IPS-20b (cell line): ENCODE measurements around the gene ZFP64.

Source experiments
- H3K27ac ChIP-seq: one replicate; pipeline ENCODE4 v1.5.1; 2013; ENCODE audit warnings: low read length
- H3K27me3 ChIP-seq: 2 replicates; pipeline ENCODE4 v1.6.1; 2013; ENCODE audit warnings: mild to moderate bottlenecking, low read length, inconsistent platforms; ENCODE audit not compliant: insufficient read depth
- H3K36me3 ChIP-seq: 2 replicates; pipeline ENCODE4 v1.6.1; 2013; ENCODE audit warnings: low read depth, mild to moderate bottlenecking, inconsistent platforms, low read length, moderate library complexity; ENCODE audit not compliant: insufficient read depth
- H3K4me1 ChIP-seq: 2 replicates; pipeline ENCODE4 v1.6.1; 2013; ENCODE audit warnings: mild to moderate bottlenecking, control low read depth, inconsistent platforms, low read length, moderate library complexity; ENCODE audit not compliant: insufficient read depth
- H3K4me3 ChIP-seq: 2 replicates; pipeline ENCODE4 v1.5.1; 2013; ENCODE audit warnings: mild to moderate bottlenecking, low read length, inconsistent platforms
- H3K9ac ChIP-seq: 2 replicates; pipeline ENCODE4 v1.6.1; 2013; ENCODE audit warnings: low read depth, mild to moderate bottlenecking, inconsistent platforms, low read length, moderate library complexity
- H3K9me3 ChIP-seq: 2 replicates; pipeline ENCODE4 v1.6.1; 2013; ENCODE audit warnings: mild to moderate bottlenecking, low read depth, low read length, inconsistent platforms; ENCODE audit not compliant: insufficient read depth

ZFP64 gene

DNA sequence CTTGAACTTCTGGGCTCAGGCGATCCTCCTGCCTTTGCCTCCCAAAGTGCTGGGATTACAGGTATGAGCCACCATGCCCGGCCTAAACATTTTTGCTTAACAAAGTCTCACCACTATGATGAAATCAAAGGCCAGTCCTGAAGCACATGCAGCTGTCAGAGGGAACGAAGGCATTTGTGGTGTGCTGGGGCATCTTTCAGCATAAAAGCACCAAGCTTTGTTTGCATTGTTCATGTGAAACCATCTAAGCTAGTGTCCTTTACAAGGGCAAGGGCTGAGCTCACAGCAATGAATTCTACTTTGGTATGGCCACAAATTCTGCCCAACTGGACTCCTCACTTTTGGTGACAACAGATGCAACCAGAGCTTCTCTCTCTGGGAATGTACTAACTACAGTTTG, 66.8 kb downstream of the ZFP64 start:
- no peaks in the 10 kb centered on the region for H3K4me1 ChIP-seq
- H3K27me3 ChIP-seq, result no peaks in the 10 kb centered on the region
- no peak overlapping the region for H3K27ac ChIP-seq
- no peak overlapping the region for H3K4me3 ChIP-seq
- H3K9me3 ChIP-seq, result no peaks in the 10 kb centered on the region
- H3K9ac ChIP-seq, result no peak overlapping the region
- H3K36me3 ChIP-seq, result no peaks in the 10 kb centered on the region

DNA sequence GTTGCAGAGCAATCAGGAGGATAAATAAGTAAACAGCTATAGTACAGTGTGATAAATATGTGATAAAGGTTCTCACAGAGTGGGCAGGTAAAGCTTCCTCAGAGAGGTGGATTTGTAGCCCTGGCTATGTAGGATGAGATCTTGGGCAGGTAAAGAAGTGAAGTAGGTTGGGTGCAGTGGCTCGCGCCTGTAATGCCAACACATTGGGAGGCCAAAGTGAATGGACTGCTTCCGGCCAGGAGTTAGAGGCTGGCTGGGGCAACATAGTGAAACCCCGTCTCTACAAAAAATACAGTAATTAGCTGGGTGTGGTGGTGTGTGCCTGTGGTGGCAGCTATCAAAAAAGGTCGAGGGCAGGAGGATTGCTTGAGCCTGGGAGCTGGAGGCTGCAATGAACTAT, 72.9 kb downstream of the ZFP64 start:
- Histone ChIP-seq H3K27me3 (no peaks in the 10 kb centered on the region), H3K9ac (no peak overlapping the region), H3K9me3 (no peaks in the 10 kb centered on the region; the same call in 1 of the 2 replicates), H3K4me1 (no peaks in the 10 kb centered on the region), H3K4me3 (no peak overlapping the region), H3K36me3 (no peaks in the 10 kb centered on the region), H3K27ac (no peak overlapping the region)

DNA sequence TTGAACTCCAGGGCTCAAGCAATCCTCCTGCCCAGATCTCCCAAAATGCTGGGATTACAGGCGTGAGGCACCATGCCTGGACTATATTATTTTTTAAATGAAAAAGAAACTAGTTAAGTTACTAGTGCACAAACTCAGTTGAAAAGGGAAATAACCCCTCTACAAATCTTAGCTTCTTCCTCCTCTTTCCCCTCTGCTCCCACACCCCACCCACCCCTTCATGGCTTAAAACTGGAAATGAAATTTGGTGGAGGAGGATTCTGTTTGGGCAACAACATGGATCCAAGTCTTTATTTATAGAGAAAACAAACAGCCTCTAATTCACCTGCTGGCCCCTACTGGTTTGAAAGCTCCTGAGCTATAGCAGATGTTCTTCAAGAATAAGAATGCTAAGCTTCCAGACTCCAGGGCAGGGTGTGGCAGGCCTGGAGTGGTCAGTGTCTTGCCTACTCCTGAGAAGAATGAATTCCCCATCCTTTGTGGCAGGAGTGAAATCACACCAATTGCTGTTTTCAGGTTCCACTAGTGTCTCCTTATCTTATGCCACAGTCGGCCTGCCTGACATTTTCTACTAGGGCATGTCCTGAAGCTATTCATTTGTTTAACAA, 73.5 kb downstream of the ZFP64 start:
- H3K27me3 ChIP-seq, result no peaks in the 10 kb centered on the region
- no peak overlapping the region for H3K27ac ChIP-seq
- H3K9me3 ChIP-seq, result no peaks in the 10 kb centered on the region; the same call in 1 of the 2 replicates
- no peak overlapping the region for H3K4me3 ChIP-seq
- no peak overlapping the region for H3K9ac ChIP-seq
- H3K4me1 ChIP-seq, result no peaks in the 10 kb centered on the region
- no peaks in the 10 kb centered on the region for H3K36me3 ChIP-seq

DNA sequence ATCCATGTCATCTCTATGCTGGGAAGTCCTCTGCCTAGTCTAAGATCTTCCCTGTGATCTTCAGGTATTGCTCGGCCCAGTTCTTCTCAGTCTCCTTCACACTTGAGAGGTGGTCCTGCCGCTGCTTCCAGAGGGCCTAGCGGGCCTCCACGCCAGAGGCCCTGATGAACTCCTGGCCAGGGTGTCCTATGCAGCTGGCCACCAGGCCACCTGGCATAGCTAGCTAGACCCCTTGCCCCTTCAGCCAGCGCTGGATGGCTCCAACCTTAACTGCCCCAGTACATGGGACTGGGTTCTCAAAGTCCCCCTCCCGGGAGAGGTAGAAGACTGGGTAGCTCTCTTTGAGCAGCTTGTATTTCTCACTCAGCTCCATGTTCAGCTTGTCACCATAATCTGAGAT, 81.1 kb downstream of the ZFP64 start:
- Histone ChIP-seq H3K27me3 (peaks cover 30% of the 10 kb centered on the region), H3K4me1 (no peaks in the 10 kb centered on the region; the same call in 1 of the 2 replicates), H3K27ac (no peak overlapping the region), H3K36me3 (no peaks in the 10 kb centered on the region), H3K9me3 (no peaks in the 10 kb centered on the region), H3K4me3 (no peak overlapping the region), H3K9ac (no peak overlapping the region)

DNA sequence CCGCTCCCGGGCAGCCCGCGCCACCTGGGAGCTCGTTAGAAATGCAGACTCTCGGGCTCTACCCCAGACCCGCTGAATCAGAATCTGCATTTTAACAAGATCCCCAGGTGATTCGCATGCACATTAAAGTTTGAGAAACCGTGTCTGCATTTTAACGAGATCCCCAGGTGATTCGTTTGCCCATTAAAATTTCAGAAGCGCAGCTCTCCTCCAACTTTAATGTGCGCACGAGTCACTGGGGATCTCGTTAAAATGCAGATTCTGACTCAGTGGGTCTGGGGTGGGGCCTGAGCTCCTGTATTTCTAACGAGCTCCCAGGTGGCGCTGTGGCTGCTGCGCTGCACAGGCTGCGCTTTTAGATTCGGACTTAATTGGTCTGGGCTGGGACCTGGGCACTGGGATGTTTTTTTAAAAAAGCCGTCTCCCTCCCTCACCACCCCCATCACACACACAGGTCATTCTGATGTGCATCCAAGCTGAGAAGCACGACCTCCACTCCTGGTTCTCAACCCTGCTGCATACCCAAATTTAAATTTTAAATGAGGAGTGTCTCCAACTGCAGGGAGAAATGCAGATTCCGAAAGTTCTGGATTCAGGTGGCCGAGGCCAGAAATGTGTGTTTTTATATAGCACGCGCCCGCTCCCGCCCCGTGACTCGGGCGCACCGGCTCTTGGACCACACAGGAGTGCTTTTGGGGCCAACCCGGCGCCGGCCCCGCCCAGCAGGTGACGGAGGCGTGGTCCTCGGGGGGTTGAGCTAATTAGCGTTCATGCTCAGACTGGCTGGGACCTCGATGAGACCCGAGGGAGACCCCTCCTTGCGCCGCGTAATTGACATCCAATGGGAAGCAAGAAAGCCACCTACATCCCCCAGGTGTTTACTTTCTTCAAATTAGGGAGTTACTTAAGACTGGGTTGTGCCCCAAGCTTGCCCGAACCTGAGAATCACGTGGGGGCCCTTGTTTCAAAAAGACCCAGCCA, 85.8 kb downstream of the ZFP64 start:
- Histone ChIP-seq H3K4me1 (peaks cover 8% of the 10 kb centered on the region; the same call in 1 of the 2 replicates), H3K9ac (peak overlapping the region; percentile 85), H3K27me3 (peaks cover 77% of the 10 kb centered on the region), H3K9me3 (no peaks in the 10 kb centered on the region), H3K27ac (no peak overlapping the region), H3K4me3 (peak overlapping the region; percentile 84), H3K36me3 (no peaks in the 10 kb centered on the region)

DNA sequence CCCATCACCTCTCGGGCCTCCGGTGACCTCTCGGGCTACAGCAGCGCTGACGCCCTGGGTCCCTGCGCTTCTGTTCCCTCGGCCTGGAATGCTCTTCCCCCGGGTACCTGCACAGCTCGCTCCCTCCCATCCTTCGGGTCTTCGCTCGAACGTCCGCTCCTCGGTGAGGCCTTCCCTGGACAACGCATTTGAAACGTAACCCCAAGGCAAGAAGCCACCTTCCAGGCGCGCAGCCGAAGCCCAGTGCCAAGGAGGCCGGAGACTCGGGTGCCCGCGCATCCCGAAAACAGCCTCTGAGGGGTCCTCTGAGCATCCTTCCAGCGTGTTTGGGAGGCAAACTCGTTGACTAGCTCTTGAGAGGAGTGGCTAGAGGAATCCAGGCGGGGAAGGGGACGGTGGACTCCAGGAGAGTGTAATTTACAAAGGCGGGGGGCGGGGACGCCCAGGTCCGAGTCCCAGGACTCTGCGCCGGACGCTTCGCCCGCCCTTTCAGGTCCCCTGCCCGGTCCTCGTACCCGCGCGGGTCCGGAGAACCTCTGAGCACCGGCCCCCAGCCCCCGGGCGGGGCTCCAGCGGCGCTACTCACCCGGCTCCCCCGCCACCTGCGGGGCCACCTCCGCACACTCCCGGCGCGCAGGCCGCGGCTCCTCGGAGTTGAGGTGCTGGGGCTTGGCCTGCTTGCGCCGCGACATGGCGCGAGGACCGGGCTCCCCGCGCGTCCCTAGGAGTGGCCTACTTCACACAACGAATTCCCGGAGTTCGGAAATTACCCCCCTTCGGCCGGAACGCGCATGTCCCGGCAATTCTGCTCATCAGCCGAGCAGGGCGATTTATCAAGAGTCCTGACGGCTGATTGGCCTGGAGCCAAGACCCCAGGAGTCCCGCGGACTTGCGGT, 86.8 kb downstream of the ZFP64 start:
- Histone ChIP-seq H3K4me3 (peak overlapping the region; percentile 84), H3K27me3 (peaks cover 85% of the 10 kb centered on the region), H3K27ac (no peak overlapping the region)

DNA sequence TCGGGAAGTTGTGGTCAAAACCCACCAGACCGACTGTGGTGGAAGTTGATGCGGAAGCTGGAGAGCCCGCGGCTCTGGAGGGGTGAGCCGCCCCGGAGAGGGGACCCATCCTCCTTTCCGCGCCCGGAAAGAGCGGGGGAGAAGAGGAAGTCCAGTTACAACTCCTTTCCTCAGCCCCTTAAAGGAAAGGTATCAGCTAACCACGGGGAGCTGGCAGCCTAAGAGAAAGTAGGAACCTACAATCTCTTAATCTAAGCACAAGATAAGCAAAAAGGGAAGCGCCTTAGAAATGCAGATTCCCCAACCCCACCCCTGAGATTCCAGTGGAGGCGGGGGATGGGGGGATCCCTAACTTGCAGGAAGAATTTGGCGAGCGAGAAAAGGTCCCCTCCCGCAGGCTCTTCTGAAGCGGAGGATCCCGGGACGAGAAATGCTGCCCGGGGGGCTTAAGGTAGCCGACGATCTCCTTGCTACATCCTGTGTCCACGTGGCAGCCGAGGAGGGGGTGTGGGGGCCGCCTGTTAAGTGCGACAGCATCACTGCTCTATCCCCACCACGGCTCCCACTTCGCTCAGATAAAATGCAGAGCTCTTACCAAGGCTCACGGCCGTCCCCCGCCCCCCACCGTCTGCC, 87.5 kb downstream of the ZFP64 start:
- peak overlapping the region; percentile 84 for H3K4me3 ChIP-seq
- H3K27me3 ChIP-seq, result peaks cover 93% of the 10 kb centered on the region
- no peaks in the 10 kb centered on the region for H3K9me3 ChIP-seq
- no peak overlapping the region for H3K27ac ChIP-seq
- peak overlapping the region; percentile 57; the same call in 1 of the 2 replicates for H3K9ac ChIP-seq
- no peaks in the 10 kb centered on the region for H3K36me3 ChIP-seq
- H3K4me1 ChIP-seq, result peaks cover 8% of the 10 kb centered on the region; the same call in 1 of the 2 replicates

More for the DNA sequence above, 86.8 kb downstream of the ZFP64 start:
- Histone ChIP-seq H3K4me1 (peaks cover 8% of the 10 kb centered on the region; the same call in 1 of the 2 replicates), H3K9ac (peak overlapping the region; percentile 57), H3K9me3 (no peaks in the 10 kb centered on the region), H3K36me3 (no peaks in the 10 kb centered on the region)

DNA sequence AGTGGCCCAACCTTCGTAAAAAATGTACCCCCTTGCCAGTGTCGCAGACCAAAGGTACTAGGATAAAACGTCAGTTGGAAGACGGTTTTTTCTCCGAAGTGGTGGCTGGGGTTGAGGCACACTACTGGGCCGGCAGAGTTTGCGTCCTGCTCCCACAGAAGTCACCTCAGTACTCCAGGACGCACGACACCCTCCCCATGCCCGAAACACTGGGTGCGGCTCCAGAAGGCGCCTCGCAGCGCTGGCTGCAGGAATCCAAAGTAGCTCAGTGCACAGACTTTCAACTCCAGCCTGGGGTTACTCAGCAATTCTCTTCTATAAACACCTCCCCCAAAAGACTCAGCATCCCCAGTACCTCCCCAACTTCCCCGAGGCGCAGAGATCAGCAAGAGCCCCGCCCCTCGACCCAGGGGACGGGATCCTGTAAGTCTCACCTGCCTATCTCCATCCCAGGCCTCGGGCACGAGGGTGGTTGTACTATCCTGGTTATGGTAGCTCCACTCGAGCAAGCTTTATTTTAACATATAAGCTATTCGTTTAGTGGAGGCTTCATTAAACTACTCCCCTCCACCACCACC, 88.2 kb downstream of the ZFP64 start:
- peak overlapping the region; percentile 57; the same call in 1 of the 2 replicates for H3K9ac ChIP-seq

DNA sequence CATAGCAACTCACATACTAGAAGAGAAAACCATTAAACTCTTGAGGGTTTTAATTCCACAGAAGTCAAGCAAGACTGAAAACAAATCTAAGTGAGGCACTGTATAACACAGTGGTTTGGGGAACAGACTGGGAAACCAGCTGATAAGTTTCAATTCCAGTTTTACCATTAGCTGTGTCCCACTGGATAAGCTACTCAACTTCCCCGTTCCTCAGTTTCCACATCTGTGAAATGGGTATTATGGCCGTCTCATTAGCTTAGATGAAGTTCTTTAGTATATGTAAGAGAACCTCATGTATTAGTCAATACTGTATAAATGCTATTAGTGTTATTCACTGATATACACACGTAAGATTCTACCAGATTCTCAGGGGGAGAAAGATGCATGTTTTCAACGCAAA, 89.0 kb downstream of the ZFP64 start:
- Histone ChIP-seq H3K9ac (no peak overlapping the region), H3K4me3 (peak overlapping the region; percentile 84; the same call in 1 of the 2 replicates), H3K4me1 (peaks cover 8% of the 10 kb centered on the region; the same call in 1 of the 2 replicates), H3K27me3 (peaks cover 92% of the 10 kb centered on the region), H3K36me3 (peaks cover 6% of the 10 kb centered on the region), H3K27ac (no peak overlapping the region), H3K9me3 (no peaks in the 10 kb centered on the region)

More for the DNA sequence above, 88.2 kb downstream of the ZFP64 start:
- no peak overlapping the region for H3K27ac ChIP-seq
- no peaks in the 10 kb centered on the region for H3K9me3 ChIP-seq
- H3K4me3 ChIP-seq, result peak overlapping the region; percentile 84
- peaks cover 8% of the 10 kb centered on the region; the same call in 1 of the 2 replicates for H3K4me1 ChIP-seq
- peaks cover 2% of the 10 kb centered on the region; the same call in 1 of the 2 replicates for H3K36me3 ChIP-seq
- peaks cover 96% of the 10 kb centered on the region for H3K27me3 ChIP-seq

DNA sequence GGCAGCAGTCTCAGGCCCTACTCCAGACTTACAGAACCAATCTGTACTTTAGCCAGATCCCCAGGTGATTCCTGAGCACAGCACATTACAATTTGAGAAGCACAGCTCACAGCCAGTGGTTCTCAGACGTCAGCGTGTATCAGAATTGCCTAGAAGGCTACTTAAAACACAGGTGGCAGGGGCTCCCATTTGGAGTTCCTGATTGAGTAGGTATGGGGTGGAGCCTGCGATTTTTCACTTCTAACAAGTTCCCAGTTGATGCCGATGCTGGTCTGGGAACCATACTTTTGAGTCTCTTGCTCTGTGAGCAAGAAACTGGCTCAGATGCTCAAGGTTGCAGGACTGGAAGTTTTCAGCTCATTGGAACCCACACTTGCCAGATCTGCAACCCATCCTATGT, 89.5 kb downstream of the ZFP64 start:
- Histone ChIP-seq H3K4me1 (peaks cover 8% of the 10 kb centered on the region; the same call in 1 of the 2 replicates), H3K9me3 (no peaks in the 10 kb centered on the region), H3K9ac (no peak overlapping the region), H3K4me3 (peak overlapping the region; percentile 84; the same call in 1 of the 2 replicates), H3K27ac (no peak overlapping the region), H3K27me3 (peaks cover 88% of the 10 kb centered on the region), H3K36me3 (peaks cover 7% of the 10 kb centered on the region)
